Keratinocyte (primary cell): ENCODE measurements around the gene NCS1. TPM values are rescaled to one million over a fixed set of nuclear protein-coding genes. Genes with fewer than 3 reads are reported as not detected.

Source experiments
- DNase-seq: peaks from one replicate; pipeline ENCODE4 v3.0.0-alpha.2; 2011; ENCODE audit warnings: low read depth, missing footprints, low spot score
- FAIRE-seq: peaks from 2 replicates; lab custom pipeline; 2011; peaks lifted over from hg19 to GRCh38; lab: Jason Lieb, UNC
- H2AFZ ChIP-seq: 2 replicates; pipeline ENCODE4 v1.6.0; 2012; ENCODE audit warnings: low read length, control low read depth, inconsistent platforms; ENCODE audit not compliant: control insufficient read depth
- H3K27ac ChIP-seq: 2 replicates; pipeline ENCODE4 v1.5.1; 2011; ENCODE audit warnings: low read length; ENCODE audit not compliant: control insufficient read depth, insufficient read depth
- H3K27me3 ChIP-seq: 3 replicates; pipeline ENCODE4 v1.6.0; 2011; ENCODE audit warnings: low read length; ENCODE audit not compliant: control insufficient read depth, insufficient read depth; ENCODE audit errors: extremely low read depth
- H3K36me3 ChIP-seq, 2 experiments: 2 replicates in 1 of 2; 3 replicates in 1 of 2; pipeline ENCODE4 v1.5.1; 2011; ENCODE audit warnings: low read length in 2 of 2, mild to moderate bottlenecking in 1 of 2; ENCODE audit not compliant: control insufficient read depth in 2 of 2, insufficient read depth in 2 of 2; ENCODE audit errors: extremely low read depth in 1 of 2
- H3K4me1 ChIP-seq: 3 replicates; pipeline ENCODE4 v1.5.1; 2011; ENCODE audit warnings: low read length; ENCODE audit not compliant: control insufficient read depth, insufficient read depth; ENCODE audit errors: extremely low read depth
- H3K4me2 ChIP-seq: 3 replicates; pipeline ENCODE4 v1.6.0; 2011; ENCODE audit warnings: low read depth, low read length; ENCODE audit not compliant: control insufficient read depth, insufficient read depth; ENCODE audit errors: extremely low read depth
- H3K4me3 ChIP-seq, 3 experiments: fragments of 200-600 bp in 1 of 3; sonication (generic) in 1 of 3; 2 replicates in 2 of 3; 3 replicates in 1 of 3; pipeline ENCODE4 v1.5.1; 2011 to 2016; ENCODE audit warnings: low read length in 3 of 3, mild to moderate bottlenecking in 3 of 3, control low read depth in 2 of 3, inconsistent platforms in 1 of 3, low read depth in 1 of 3, mixed read lengths in 1 of 3, mixed run types in 1 of 3, moderate library complexity in 1 of 3; ENCODE audit not compliant: control insufficient read depth in 2 of 3, insufficient read depth in 2 of 3; ENCODE audit errors: extremely low read depth in 1 of 3
- H3K79me2 ChIP-seq: 2 replicates; pipeline ENCODE4 v1.6.0; 2012; ENCODE audit warnings: low read length; ENCODE audit not compliant: control insufficient read depth, insufficient read depth
- H3K9ac ChIP-seq: 3 replicates; pipeline ENCODE4 v1.6.0; 2011; ENCODE audit warnings: low read length; ENCODE audit not compliant: control insufficient read depth, insufficient read depth; ENCODE audit errors: extremely low read depth
- H3K9me1 ChIP-seq: 3 replicates; pipeline ENCODE4 v1.6.0; 2011; ENCODE audit warnings: low read length; ENCODE audit not compliant: control insufficient read depth, insufficient read depth; ENCODE audit errors: extremely low read depth
- H3K9me3 ChIP-seq: 2 replicates; pipeline ENCODE4 v1.5.1; 2012; ENCODE audit warnings: low read depth, low read length; ENCODE audit not compliant: control insufficient read depth
- H4K20me1 ChIP-seq: 3 replicates; pipeline ENCODE4 v1.6.0; 2011; ENCODE audit warnings: low read length; ENCODE audit not compliant: control insufficient read depth, insufficient read depth; ENCODE audit errors: extremely low read depth
- CTCF ChIP-seq, 3 experiments: IDR thresholded peaks in 1 of 3; conservative IDR thresholded peaks in 1 of 3; optimal IDR thresholded peaks in 1 of 3; 2 replicates in 2 of 3; 3 replicates in 1 of 3; pipeline versions ENCODE3 to v1.5.1; 2011; ENCODE audit warnings: low read length in 3 of 3, mild to moderate bottlenecking in 3 of 3, moderate library complexity in 2 of 3, control low read depth in 1 of 3, inconsistent platforms in 1 of 3; ENCODE audit not compliant: insufficient read depth in 2 of 3; ENCODE audit errors: extremely low read depth in 1 of 3
- EZH2 ChIP-seq: IDR thresholded peaks from one replicate; pipeline ENCODE4 v1.6.1; 2012; ENCODE audit warnings: inconsistent platforms, mild to moderate bottlenecking, low read length, moderate library complexity
- dilution Hi-C: fragments of 300-500 bp; cut with MboI; formaldehyde crosslinking; loops from one replicate; pipeline ENCODE4 v1.7.0; 2020; ENCODE audit warnings: low sequenced_read_pairs; ENCODE audit not compliant: extremely low pct_ligation_motif_present
- polyA plus RNA-seq, 5 experiments: library from polyadenylated mRNA; depleted of rRNA in 3 of 5; stranded (reverse) in 3 of 5; stranded (forward) in 1 of 5; unstranded in 1 of 5; fragments of >200 nt; gene quantifications; 1 replicate in 1 of 5; 2 replicates in 3 of 5; 3 replicates in 1 of 5; pipeline versions ENCODE4 v1.2.1 to v1.2.3, GENCODE V29; 2011 to 2012; ENCODE audit warnings: missing spikeins in 2 of 5, low read depth in 1 of 5, low replicate concordance in 1 of 5

NCS1 gene
- polyA plus RNA-seq, 1 donor (not counting 4 experiments of a cell fraction or from before 2014, with no cell fraction given): 49.1 TPM

GRCh38 chr9:130236436-130236985 lies 64.3 kb downstream of the NCS1 start:
- no peaks in the 10 kb centered on the region for H3K9me1 ChIP-seq
- H3K27ac ChIP-seq: no peak overlapping the region
- TF ChIP-seq CTCF (optimal IDR thresholded peaks at IDR 0.05 in 1 of 3, IDR thresholded peaks at IDR 0.05 in 1 of 3, conservative IDR thresholded peaks at IDR 0.05 in 1 of 3; ENCODE audit: extremely low read depth in 1 of 3, insufficient read depth in 2 of 3, low read length in 3 of 3) (no peak), EZH2 (no peak)
- no peaks in the 10 kb centered on the region for H3K27me3 ChIP-seq
- dilution Hi-C loops: no loop called here
- H2AFZ ChIP-seq: no peak overlapping the region
- no peaks in the 10 kb centered on the region for H4K20me1 ChIP-seq
- DNase-seq: no peak
- peaks cover 20% of the 10 kb centered on the region for H3K4me1 ChIP-seq
- H3K9me3 ChIP-seq: no peaks in the 10 kb centered on the region
- no peak overlapping the region for H3K9ac ChIP-seq
- no peaks in the 10 kb centered on the region for H3K79me2 ChIP-seq
- no peak overlapping the region for H3K4me3 ChIP-seq
- peaks cover 11 to 16% of the 10 kb centered on the region in 2 experiments for H3K36me3 ChIP-seq
- peak overlapping the region; percentile 67 for H3K4me2 ChIP-seq
- FAIRE-seq: no peak

GRCh38 chr9:130237076-130237475 lies 64.9 kb downstream of the NCS1 start:
- Histone ChIP-seq H2AFZ (peak overlapping the region; percentile 41), H3K4me1 (peaks cover 20% of the 10 kb centered on the region), H3K79me2 (no peaks in the 10 kb centered on the region), H3K4me2 (peak overlapping the region; percentile 67), H3K9me3 (no peaks in the 10 kb centered on the region), H3K4me3 (no peak overlapping the region), H3K9me1 (no peaks in the 10 kb centered on the region), H3K27ac (peak overlapping the region; percentile 43), H3K27me3 (no peaks in the 10 kb centered on the region), H3K36me3 (peaks cover 11 to 13% of the 10 kb centered on the region in 2 experiments), H4K20me1 (no peaks in the 10 kb centered on the region), H3K9ac (peak overlapping the region; percentile 43)
- no peak for TF ChIP-seq EZH2
- no peak for TF ChIP-seq CTCF (optimal IDR thresholded peaks at IDR 0.05 in 1 of 3, IDR thresholded peaks at IDR 0.05 in 1 of 3, conservative IDR thresholded peaks at IDR 0.05 in 1 of 3; ENCODE audit: extremely low read depth in 1 of 3, insufficient read depth in 2 of 3, low read length in 3 of 3)
- FAIRE-seq: no peak
- DNase-seq: no peak
- dilution Hi-C loops: no loop called here
